A549 (cell line): Measurements from ENCODE around the gene DNAJC2.

ENCODE experiments used
- CTCF ChIP-seq: fragments of >200 bp; sonication (Bioruptor Twin); formaldehyde crosslinking; IDR thresholded peaks from 3 replicates; pipeline ENCODE4 v1.5.1; 2016
- HDAC2 ChIP-seq: fragments of 200-600 bp; sonication (generic); IDR thresholded peaks from 2 replicates; pipeline ENCODE4 v1.6.1; 2016
- MAFK ChIP-seq: fragments of 450-650 bp; IDR thresholded peaks from 2 replicates; pipeline ENCODE4 v1.6.1; 2014; ENCODE audit not compliant: partially characterized antibody
- PHF8 ChIP-seq: fragments of 200-600 bp; sonication (generic); IDR thresholded peaks from 2 replicates; pipeline ENCODE4 v1.6.1; 2016; ENCODE audit warnings: low read depth, mild to moderate bottlenecking, antibody characterized with exemption, moderate library complexity, borderline replicate concordance
- POLR2A ChIP-seq: IDR thresholded peaks from 2 replicates; pipeline ENCODE4 v1.6.1; 2012; ENCODE audit warnings: mild to moderate bottlenecking, low read length
- RNF2 ChIP-seq: fragments of 200-600 bp; sonication (generic); IDR thresholded peaks from 2 replicates; pipeline ENCODE4 v1.6.1; 2016; ENCODE audit warnings: low read depth, mild to moderate bottlenecking, antibody characterized with exemption, moderate library complexity, borderline replicate concordance
- SREBF2 ChIP-seq: fragments of 450-650 bp; IDR thresholded peaks from 2 replicates; pipeline ENCODE4 v1.6.1; 2014; ENCODE audit warnings: mild to moderate bottlenecking, moderate library complexity
- USF2 ChIP-seq: fragments of 450-650 bp; IDR thresholded peaks from 2 replicates; pipeline ENCODE4 v1.6.1; 2014; ENCODE audit warnings: antibody characterized with exemption
- ZNF302 ChIP-seq: fragments of 250-450 bp; sonication (Bioruptor Pico); IDR thresholded peaks from 2 replicates; pipeline ENCODE4 v1.9.0; 2021; ENCODE audit warnings: inconsistent platforms, mild to moderate bottlenecking, moderate library complexity
- ZSCAN20 ChIP-seq: fragments of 250-450 bp; sonication (Bioruptor Pico); IDR thresholded peaks from 2 replicates; pipeline ENCODE4 v1.8.0; 2022; ENCODE audit warnings: mild to moderate bottlenecking, moderate library complexity

- TF ChIP-seq CTCF (no peak), PHF8 (no peak), POLR2A (no peak), MAFK (no peak), RNF2 (no peak), SREBF2 (no peak), ZNF302 (CRISPR knock-in tag) (no peak), USF2 (no peak), HDAC2 (no peak), ZSCAN20 (CRISPR knock-in tag) (no peak)
Measured at GRCh38 chr7:103387242-103387641, 42.7 kb upstream of the DNAJC2 start.
